AG09309 (cell line): ENCODE results near the gene ADGRL2.
"Not testable (repeated sequence)": the region's sequence is repeated elsewhere in the genome, so short reads cannot be mapped to it uniquely, and the experiment has no call there.

Source experiments
- DNase-seq: peaks from one replicate; pipeline ENCODE4 v3.0.0-alpha.2; 2010; ENCODE audit warnings: low read depth
- H3K4me3 ChIP-seq: 2 replicates; pipeline ENCODE4 v1.5.1; 2011; ENCODE audit warnings: mild to moderate bottlenecking, low read depth, low read length, moderate library complexity; ENCODE audit not compliant: control insufficient read depth
- TF ChIP-seq, protein P1 (sequence below): IDR thresholded peaks from 2 replicates; pipeline ENCODE4 v1.5.1; 2011; ENCODE audit warnings: mild to moderate bottlenecking, low read depth, low read length, inconsistent platforms; ENCODE audit not compliant: insufficient read depth, control insufficient read depth; ENCODE audit errors: missing control alignments

The ADGRL2 gene

GRCh38 chr1:81876901-81877733, 76.4 kb downstream of the ADGRL2 start:
- H3K4me3 ChIP-seq: no peak overlapping the region
- DNase-seq: no peak
- TF ChIP-seq, protein P1, sequence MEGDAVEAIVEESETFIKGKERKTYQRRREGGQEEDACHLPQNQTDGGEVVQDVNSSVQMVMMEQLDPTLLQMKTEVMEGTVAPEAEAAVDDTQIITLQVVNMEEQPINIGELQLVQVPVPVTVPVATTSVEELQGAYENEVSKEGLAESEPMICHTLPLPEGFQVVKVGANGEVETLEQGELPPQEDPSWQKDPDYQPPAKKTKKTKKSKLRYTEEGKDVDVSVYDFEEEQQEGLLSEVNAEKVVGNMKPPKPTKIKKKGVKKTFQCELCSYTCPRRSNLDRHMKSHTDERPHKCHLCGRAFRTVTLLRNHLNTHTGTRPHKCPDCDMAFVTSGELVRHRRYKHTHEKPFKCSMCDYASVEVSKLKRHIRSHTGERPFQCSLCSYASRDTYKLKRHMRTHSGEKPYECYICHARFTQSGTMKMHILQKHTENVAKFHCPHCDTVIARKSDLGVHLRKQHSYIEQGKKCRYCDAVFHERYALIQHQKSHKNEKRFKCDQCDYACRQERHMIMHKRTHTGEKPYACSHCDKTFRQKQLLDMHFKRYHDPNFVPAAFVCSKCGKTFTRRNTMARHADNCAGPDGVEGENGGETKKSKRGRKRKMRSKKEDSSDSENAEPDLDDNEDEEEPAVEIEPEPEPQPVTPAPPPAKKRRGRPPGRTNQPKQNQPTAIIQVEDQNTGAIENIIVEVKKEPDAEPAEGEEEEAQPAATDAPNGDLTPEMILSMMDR: no peak

- no peak overlapping the region for H3K4me3 ChIP-seq
- TF ChIP-seq, protein P1: no peak
- no peak for DNase-seq
These were observed 77.2 kb downstream of the ADGRL2 start for GRCh38 chr1:81877940-81878339.

DNA sequence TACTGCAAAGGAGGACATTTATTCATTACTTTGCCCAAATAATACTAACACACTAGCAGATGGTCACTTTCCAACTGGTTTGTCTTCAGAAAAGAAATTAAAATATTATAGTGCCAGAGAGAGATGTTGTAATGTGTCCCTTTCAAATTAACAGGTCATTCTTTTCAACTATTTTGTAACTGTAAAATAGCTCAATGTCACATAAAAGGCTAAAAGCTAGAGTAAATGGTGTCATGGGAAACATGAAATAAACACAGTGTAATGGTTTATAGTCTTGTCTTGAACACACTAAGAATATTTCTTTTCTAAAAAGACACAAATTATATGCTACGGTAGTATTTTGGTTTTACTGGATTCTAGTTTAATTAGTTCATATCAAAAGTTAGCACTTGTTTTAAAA, 77.8 kb downstream of the ADGRL2 start:
- no peak for DNase-seq
- H3K4me3 ChIP-seq: no peak overlapping the region
- TF ChIP-seq, protein P1: no peak

DNA sequence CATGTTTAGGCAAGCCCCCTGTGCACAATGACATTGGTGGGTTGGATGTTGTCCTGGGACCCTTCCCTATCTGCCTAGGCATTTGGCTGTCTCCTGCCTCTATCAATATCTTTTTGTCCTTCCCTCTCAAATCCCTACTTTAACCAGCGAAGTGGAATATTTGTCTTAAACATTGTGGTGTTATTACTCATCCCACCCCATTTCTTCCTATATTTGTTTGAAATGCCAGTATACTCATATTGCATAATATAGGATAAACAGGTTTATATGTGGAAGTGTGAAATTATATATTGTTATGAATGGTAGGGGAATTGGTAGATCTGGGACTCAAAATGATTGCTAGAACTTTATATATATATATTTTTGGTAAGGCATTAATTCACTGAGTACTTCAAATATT, 80.0 kb downstream of the ADGRL2 start:
- H3K4me3 ChIP-seq: no peak overlapping the region
- TF ChIP-seq, protein P1: no peak
- no peak for DNase-seq

- H3K4me3 ChIP-seq: no peak overlapping the region
- no peak for DNase-seq
- TF ChIP-seq, protein P1: no peak
These were observed 84.6 kb downstream of the ADGRL2 start for GRCh38 chr1:81885291-81885690.

- H3K4me3 ChIP-seq, DNase-seq: not testable (repeated sequence)
These were observed 85.6 kb downstream of the ADGRL2 start for GRCh38 chr1:81886292-81886691.

GRCh38 chr1:81887421-81888144, 86.8 kb downstream of the ADGRL2 start:
- H3K4me3 ChIP-seq: no peak overlapping the region
- no peak for DNase-seq
- TF ChIP-seq, protein P1: no peak
